ENCODE data around the gene MEGF11.

GRCh38 chr15:66151809-66152208 lies 101.7 kb downstream of the MEGF11 start:
- TF ChIP-seq YY1 (IDR thresholded peaks at IDR 0.05; ENCODE audit: insufficient read depth, insufficient read length) (no peak), ZNF274 (IDR thresholded peaks at IDR 0.05; ENCODE audit: low read depth, low read length) (no peak), SUZ12 (IDR thresholded peaks at IDR 0.05; ENCODE audit: extremely low read depth, insufficient read depth, insufficient read length) (no peak)
